Gastrocnemius medialis (tissue), 4 donors: ENCODE data around the gene TPRG1. TPM values are rescaled to one million over a fixed set of nuclear protein-coding genes. Genes with fewer than 3 reads are reported as not detected.

Experiments used
- ATAC-seq, 2 donors: fragments of 150-250 bp; one replicate each; pipeline ENCODE4 v1.9.1; 2016
- DNase-seq, 2 donors: peaks; one replicate each; pipeline ENCODE4 v3.0.0-alpha.2; 2019
- H3K27ac ChIP-seq, 4 donors: fragments of 200-600 bp; sonication (generic); 1 replicate in 1 of 4; 2 replicates in 3 of 4; pipeline ENCODE4 v1.5.1; 2016 to 2018; ENCODE audit warnings: mild to moderate bottlenecking in 2 of 4, moderate library complexity in 1 of 4
- H3K27me3 ChIP-seq, 3 donors: fragments of 200-600 bp; sonication (generic) in 2 of 3; 1 replicate in 1 of 3; 2 replicates in 2 of 3; pipeline versions ENCODE4 v1.5.1 to v1.6.0; 2016 to 2019; ENCODE audit warnings: mild to moderate bottlenecking in 1 of 3, moderate library complexity in 1 of 3
- H3K36me3 ChIP-seq, 2 donors: fragments of 200-600 bp; sonication (generic) in 1 of 2; one replicate each; pipeline ENCODE4 v1.5.1; 2017 to 2018
- H3K4me1 ChIP-seq, 2 donors: fragments of 200-600 bp; sonication (generic) in 1 of 2; one replicate each; pipeline ENCODE4 v1.5.1; 2016 to 2017; ENCODE audit warnings: mild to moderate bottlenecking in 2 of 2
- H3K4me3 ChIP-seq, 4 donors: fragments of 200-600 bp; sonication (generic) in 3 of 4; 1 replicate in 1 of 4; 2 replicates in 3 of 4; pipeline ENCODE4 v1.5.1; 2016 to 2019; ENCODE audit warnings: mild to moderate bottlenecking in 2 of 4
- H3K9me3 ChIP-seq, 3 donors: fragments of 200-600 bp; sonication (generic) in 2 of 3; 1 replicate in 1 of 3; 2 replicates in 2 of 3; pipeline ENCODE4 v1.5.1; 2016 to 2019
- CTCF ChIP-seq, 5 experiments: fragments of 450-650 bp in 3 of 5; fragments of 200-600 bp in 2 of 5; sonication (generic) in 2 of 5; IDR thresholded peaks in 4 of 5; conservative IDR thresholded peaks in 1 of 5; 1 replicate in 4 of 5; 2 replicates in 1 of 5; pipeline ENCODE4 v1.5.1; 2016 to 2019; ENCODE audit warnings: antibody characterized with exemption in 5 of 5, mild to moderate bottlenecking in 3 of 5, moderate library complexity in 3 of 5
- POLR2A ChIP-seq, 2 donors: fragments of 450-650 bp; IDR thresholded peaks; one replicate each; pipeline ENCODE4 v1.6.1; 2017; ENCODE audit warnings: antibody characterized with exemption in 2 of 2, mild to moderate bottlenecking in 2 of 2, moderate library complexity in 2 of 2
- in situ Hi-C, 4 donors: fragments of 200-750 bp; cut with MboI; loops; one replicate each; pipeline versions ENCODE4 v1.15.0 to v1.8.0; 2017; ENCODE audit warnings: low sequenced_read_pairs in 4 of 4
- intact Hi-C: fragments of 100-400 bp; cut with DNase I; formaldehyde crosslinking; loops from one replicate; pipeline ENCODE4 v1.15.1; 2023; ENCODE audit warnings: low total_unique reads
- total RNA-seq, 4 donors: library from RNA; depleted of rRNA; stranded (reverse); fragments of >200 nt; gene quantifications; one replicate each; pipeline versions ENCODE4 v1.1.0 to v1.2.3, GENCODE V29; 2016

The TPRG1 gene
- total RNA-seq, 4 donors from 2014 or later = 2.8 to 9.0 (median 3.2) TPM

GRCh38 chr3:189338366-189338765 lies 166.6 kb downstream of the TPRG1 start:
- peak overlapping the region; percentile 66 to 85 (median 76) for H3K27ac ChIP-seq
- peaks cover 23 to 39% of the 10 kb centered on the region in 2 donors for H3K4me1 ChIP-seq
- peak; percentile 56 to 81 for DNase-seq
- ATAC-seq = peak; percentile 99
- H3K27me3 ChIP-seq = no peaks in the 10 kb centered on the region
- H3K36me3 ChIP-seq = no peaks in the 10 kb centered on the region
- no peaks in the 10 kb centered on the region for H3K9me3 ChIP-seq
- intact Hi-C loops (loop anchor here (2.0 kb wide), 1 partner anchor 16 kb away; no protein-coding TSS in a partner anchor), in situ Hi-C loops (no loop called here)
- H3K4me3 ChIP-seq = peak overlapping the region in 1 of 4 donors; percentile 8
- TF ChIP-seq POLR2A (IDR thresholded peaks at IDR 0.05) (no peak), CTCF (IDR thresholded peaks at IDR 0.05 in 4 of 5, conservative IDR thresholded peaks at IDR 0.05 in 1 of 5) (no peak)

- ATAC-seq (no peak), DNase-seq (no peak)
- Histone ChIP-seq H3K27ac (peak overlapping the region; percentile 7 to 79 (median 60)), H3K4me1 (peaks cover 23 to 39% of the 10 kb centered on the region in 2 donors), H3K9me3 (no peaks in the 10 kb centered on the region), H3K4me3 (no peak overlapping the region), H3K27me3 (no peaks in the 10 kb centered on the region), H3K36me3 (no peaks in the 10 kb centered on the region)
- intact Hi-C loops (loop anchor here (2.0 kb wide), 1 partner anchor 15 kb away; no protein-coding TSS in a partner anchor), in situ Hi-C loops (no loop called here)
- TF ChIP-seq POLR2A (IDR thresholded peaks at IDR 0.05) (no peak), CTCF (IDR thresholded peaks at IDR 0.05 in 4 of 5, conservative IDR thresholded peaks at IDR 0.05 in 1 of 5) (no peak)
Measured at GRCh38 chr3:189339996-189340395, 168.2 kb downstream of the TPRG1 start.

- intact Hi-C loops = no loop called here
Measured at GRCh38 chr3:189340680-189341460, 169.1 kb downstream of the TPRG1 start.

GRCh38 chr3:189342811-189343210 lies 171.0 kb downstream of the TPRG1 start:
- Histone ChIP-seq H3K27me3 (no peaks in the 10 kb centered on the region), H3K27ac (no peak overlapping the region), H3K36me3 (no peaks in the 10 kb centered on the region), H3K9me3 (no peaks in the 10 kb centered on the region), H3K4me1 (peaks cover 19 to 35% of the 10 kb centered on the region in 2 donors), H3K4me3 (no peak overlapping the region)
- ATAC-seq (no peak), DNase-seq (no peak)
- intact Hi-C loops (no loop called here), in situ Hi-C loops (no loop called here)
- TF ChIP-seq CTCF (IDR thresholded peaks at IDR 0.05 in 4 of 5, conservative IDR thresholded peaks at IDR 0.05 in 1 of 5) = no peak
- no peak for TF ChIP-seq POLR2A (IDR thresholded peaks at IDR 0.05)

More at GRCh38 chr3:189340680-189341460, 169.1 kb downstream of the TPRG1 start:
- H3K27me3 ChIP-seq = no peaks in the 10 kb centered on the region
- ATAC-seq (no peak), DNase-seq (no peak)
- in situ Hi-C loops = no loop called here
- peak overlapping the region in 1 of 4 donors; percentile 79 for H3K27ac ChIP-seq
- H3K36me3 ChIP-seq = no peaks in the 10 kb centered on the region
- TF ChIP-seq POLR2A (IDR thresholded peaks at IDR 0.05) (no peak), CTCF (IDR thresholded peaks at IDR 0.05 in 4 of 5, conservative IDR thresholded peaks at IDR 0.05 in 1 of 5) (peak in 2 of 5 experiments; percentile 27 to 31)
- no peak overlapping the region for H3K4me3 ChIP-seq
- peaks cover 23 to 39% of the 10 kb centered on the region in 2 donors for H3K4me1 ChIP-seq
- no peaks in the 10 kb centered on the region for H3K9me3 ChIP-seq
